GM12878 (cell line): ENCODE measurements around the gene LMTK2. TPM values are rescaled to one million over a fixed set of nuclear protein-coding genes. Genes with fewer than 3 reads are reported as not detected.

Experiments
- ATAC-seq: fragments of 200-7000 bp; cut with Tn5 transposase; 3 replicates; pipeline ENCODE4 v1.9.1; 2020; ENCODE audit warnings: mild to moderate bottlenecking, moderate library complexity
- BruUV-seq: library from RNA; stranded (reverse); fragments of 400-500 nt; replicated peaks from 2 replicates; lab custom pipeline; 2021; lab: Mats Ljungman, UMichigan
- CTCF ChIA-PET: fragments of 300-600 bp; sonication (Branson Sonifier 250); formaldehyde crosslinking; extraction: SDS; loops from one replicate; lab custom pipeline; 2021; ENCODE audit warnings: inconsistent platforms; lab: Yijun Ruan, JAX
- POLR2A ChIA-PET: fragments of 350-600 bp; formaldehyde crosslinking; extraction: SDS; loops from one replicate; lab custom pipeline; 2021; ENCODE audit warnings: inconsistent platforms; lab: Charles Lee
- RAD21 ChIA-PET: fragments of 300-600 bp; sonication (Branson Sonifier 250); formaldehyde crosslinking; loops from one replicate; lab custom pipeline; 2023; ENCODE audit warnings: antibody characterized with exemption; ENCODE audit not compliant: unreplicated experiment; lab: Charles Lee
- SMC1A ChIA-PET: fragments of 300-600 bp; sonication (Branson Sonifier 250); formaldehyde crosslinking; loops from one replicate; lab custom pipeline; 2023; ENCODE audit not compliant: unreplicated experiment, uncharacterized antibody; lab: Charles Lee
- DNase-seq: peaks from one replicate; pipeline ENCODE4 v3.0.0-alpha.2; 2011; ENCODE audit warnings: low read depth, low spot score
- FAIRE-seq: peaks from 3 replicates; lab custom pipeline; 2011; peaks lifted over from hg19 to GRCh38; lab: Jason Lieb, UNC
- H2AFZ ChIP-seq: 2 replicates; pipeline ENCODE4 v1.6.0; 2011; ENCODE audit warnings: low read depth, low read length, control low read depth; ENCODE audit not compliant: control insufficient read depth
- H3K27ac ChIP-seq: 2 replicates; pipeline ENCODE4 v1.5.1; 2011; ENCODE audit warnings: control low read depth; ENCODE audit not compliant: control insufficient read depth, insufficient read depth
- H3K27me3 ChIP-seq, 2 experiments: replicated peaks in 1 of 2; 2 replicates each; pipeline versions ENCODE4 v1.6.0 to v1.6.1; 2011; ENCODE audit warnings: low read length in 1 of 2; ENCODE audit not compliant: control insufficient read depth in 2 of 2, insufficient read depth in 2 of 2
- H3K36me3 ChIP-seq, 2 experiments: 2 replicates each; pipeline ENCODE4 v1.5.1; 2011; ENCODE audit warnings: low read length in 1 of 2; ENCODE audit not compliant: control insufficient read depth in 2 of 2, insufficient read depth in 2 of 2
- H3K4me1 ChIP-seq: 2 replicates; pipeline ENCODE4 v1.6.1; 2011; ENCODE audit warnings: mild to moderate bottlenecking, low read length, moderate library complexity, mixed read lengths; ENCODE audit not compliant: control insufficient read depth, insufficient read depth
- H3K4me2 ChIP-seq: 2 replicates; pipeline ENCODE4 v1.6.0; 2011; ENCODE audit warnings: control low read depth; ENCODE audit not compliant: control insufficient read depth, insufficient read depth
- H3K4me3 ChIP-seq: fragments of 200-600 bp; sonication (generic); 2 replicates; pipeline ENCODE4 v1.5.1; 2016
- H3K79me2 ChIP-seq: 2 replicates; pipeline ENCODE4 v1.6.0; 2011; ENCODE audit warnings: low read length; ENCODE audit not compliant: control insufficient read depth, insufficient read depth
- H3K9ac ChIP-seq: 2 replicates; pipeline ENCODE4 v1.8.0; 2011; ENCODE audit warnings: low read length, control low read depth, mixed read lengths; ENCODE audit not compliant: control insufficient read depth, insufficient read depth
- H3K9me3 ChIP-seq: replicated peaks from 3 replicates; pipeline ENCODE4 v1.5.1; 2011; ENCODE audit warnings: mild to moderate bottlenecking, low read length; ENCODE audit not compliant: control insufficient read depth, insufficient read depth
- H4K20me1 ChIP-seq: 2 replicates; pipeline ENCODE4 v1.6.0; 2011; ENCODE audit not compliant: control insufficient read depth, insufficient read depth
- BCLAF1 ChIP-seq: fragments of 450-650 bp; IDR thresholded peaks from 2 replicates; pipeline ENCODE4 v1.6.1; 2017; ENCODE audit warnings: antibody characterized with exemption, mild to moderate bottlenecking, moderate library complexity
- FOXK2 ChIP-seq: fragments of 450-650 bp; IDR thresholded peaks from 2 replicates; pipeline ENCODE4 v1.6.1; 2017; ENCODE audit warnings: mild to moderate bottlenecking, moderate library complexity
- KDM1A ChIP-seq: fragments of 200-600 bp; sonication (generic); IDR thresholded peaks from 2 replicates; pipeline ENCODE4 v1.6.1; 2016; ENCODE audit warnings: borderline replicate concordance
- MEF2B ChIP-seq: fragments of 450-650 bp; IDR thresholded peaks from 2 replicates; pipeline ENCODE4 v1.6.1; 2018; ENCODE audit warnings: mild to moderate bottlenecking, moderate library complexity; ENCODE audit not compliant: partially characterized antibody, poor library complexity, severe bottlenecking
- SREBF1 ChIP-seq: IDR thresholded peaks from 2 replicates; pipeline ENCODE4 v1.6.1; 2012; ENCODE audit warnings: mild to moderate bottlenecking, low read length
- YY1 ChIP-seq: IDR thresholded peaks from 2 replicates; pipeline ENCODE4 v1.6.1; 2011; ENCODE audit warnings: low read depth, mild to moderate bottlenecking, low read length
- ZBED1 ChIP-seq: IDR thresholded peaks from 2 replicates; pipeline ENCODE4 v1.6.1; 2016; ENCODE audit warnings: borderline replicate concordance
- WGBS: methylation state at CpG from one replicate; pipeline ENCODE4 v1.1.6; 2016; ENCODE audit warnings: low lambda C conversion rate; ENCODE audit not compliant: insufficient replicate concordance, insufficient coverage; ENCODE audit errors: missing lambda C conversion rate; 5-methylcytosine and 5-hydroxymethylcytosine counted together
- in situ Hi-C: fragments of 300-500 bp; cut with MboI; formaldehyde crosslinking; loops from 9 replicates; pipeline ENCODE4 v1.14.3; 2018; ENCODE audit warnings: mixed read lengths
- intact Hi-C: fragments of 100-400 bp; cut with micrococcal nuclease; formaldehyde crosslinking; loops from one replicate; pipeline ENCODE4 v1.14.2; 2022; ENCODE audit not compliant: unreplicated experiment
- polyA plus RNA-seq, 11 experiments: library from polyadenylated mRNA; depleted of rRNA in 4 of 11; unstranded in 6 of 11; stranded (reverse) in 5 of 11; fragments of >200 nt; fragmentation: Nextera tagmentation in 4 of 11; fragmentation: Illumina TruSeq in 1 of 11; extraction: Ambion mirVana in 4 of 11; extraction: Trizol in 1 of 11; gene quantifications; 1 replicate in 1 of 11; 2 replicates in 10 of 11; pipeline versions ENCODE4 v1.2.1 to v1.2.3, GENCODE V29; 2011 to 2016; ENCODE audit warnings: inconsistent platforms in 2 of 11, missing spikeins in 2 of 11, low read depth in 1 of 11
- total RNA-seq, 4 experiments: library from RNA; depleted of rRNA in 3 of 4; stranded (reverse); fragments of >200 nt in 3 of 4; fragmentation: Illumina TruSeq in 1 of 4; extraction: Trizol in 1 of 4; gene quantifications; 2 replicates each; pipeline versions ENCODE4 v1.2.1 to v1.2.3, GENCODE V29; 2013 to 2021

Gene LMTK2
- total and polyA plus RNA-seq, 10 of the 15 experiments (the other 5 are each of a cell fraction or from before 2014, with no cell fraction given) = 0.68 to 8.7 (median 4.6) TPM

- no peak for TF ChIP-seq MEF2B
- TF ChIP-seq YY1 = no peak
- no peak for TF ChIP-seq SREBF1
- no peak for TF ChIP-seq BCLAF1
Measured at GRCh38 chr7:98203261-98203963, 96.8 kb downstream of the LMTK2 start (continued).

- CTCF ChIA-PET = interaction anchor here (0.7 to 3.2 kb wide), 7 partner anchors 15 to 183 kb away, joined by 3 to 17 read pairs (median 5); no protein-coding TSS in a partner anchor
- no peak overlapping the region for H3K9ac ChIP-seq
- SMC1A ChIA-PET = interaction anchor here (0.9 to 2.8 kb wide), 3 partner anchors 9 to 180 kb away, joined by 3 to 28 read pairs (median 5); no protein-coding TSS in a partner anchor
- WGBS = 97% methylated on average over 14 of the region's 18 CpGs
- no peak for TF ChIP-seq KDM1A
- no peak for TF ChIP-seq FOXK2
- TF ChIP-seq ZBED1 = no peak
- H3K4me3 ChIP-seq = 0 out of 2 replicates have a peak overlapping the region, but pooled peaks have one; percentile 25
- H3K4me1 ChIP-seq = peaks cover 47% of the 10 kb centered on the region
- no peaks in the 10 kb centered on the region for H3K79me2 ChIP-seq
- no peaks in the 10 kb centered on the region for H4K20me1 ChIP-seq
- no peak overlapping the region for H3K27ac ChIP-seq
- peaks cover 5 to 13% of the 10 kb centered on the region in 2 experiments; a peak in 3 of 4 replicates for H3K36me3 ChIP-seq
- RAD21 ChIA-PET = interaction anchor here (2.2 to 4.1 kb wide), 3 partner anchors 70 to 181 kb away, joined by 9 to 18 read pairs (median 13); no protein-coding TSS in a partner anchor
- POLR2A ChIA-PET = interaction anchor here (1.2 to 2.3 kb wide), 3 partner anchors 68 to 197 kb away, joined by 3 to 12 read pairs (median 6); partner anchors contain the start of gene BAIAP2L1
- DNase-seq (no peak), ATAC-seq (no peak), FAIRE-seq (no peak)
- in situ Hi-C loops = no loop called here
- no peak overlapping the region for H2AFZ ChIP-seq
- intact Hi-C loops = loop anchor here (2.0 to 5.0 kb wide), 3 partner anchors 15 to 593 kb away; no protein-coding TSS in a partner anchor
- H3K27me3 ChIP-seq = no peaks in the 10 kb centered on the region
- no peaks in the 10 kb centered on the region for H3K9me3 ChIP-seq
- peak overlapping the region; percentile 82 for H3K4me2 ChIP-seq
- BruUV-seq = no TSS peak
Measured at GRCh38 chr7:98203964-98204605, 97.4 kb downstream of the LMTK2 start.
